ENCODE results near the gene DOK3. TPM values are rescaled to one million over a fixed set of nuclear protein-coding genes. Genes with fewer than 3 reads are reported as not detected.

Gene DOK3, protein sequence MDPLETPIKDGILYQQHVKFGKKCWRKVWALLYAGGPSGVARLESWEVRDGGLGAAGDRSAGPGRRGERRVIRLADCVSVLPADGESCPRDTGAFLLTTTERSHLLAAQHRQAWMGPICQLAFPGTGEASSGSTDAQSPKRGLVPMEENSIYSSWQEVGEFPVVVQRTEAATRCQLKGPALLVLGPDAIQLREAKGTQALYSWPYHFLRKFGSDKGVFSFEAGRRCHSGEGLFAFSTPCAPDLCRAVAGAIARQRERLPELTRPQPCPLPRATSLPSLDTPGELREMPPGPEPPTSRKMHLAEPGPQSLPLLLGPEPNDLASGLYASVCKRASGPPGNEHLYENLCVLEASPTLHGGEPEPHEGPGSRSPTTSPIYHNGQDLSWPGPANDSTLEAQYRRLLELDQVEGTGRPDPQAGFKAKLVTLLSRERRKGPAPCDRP
- total RNA-seq (ENCODE audit: low replicate concordance) = 0.99 and 1.3 TPM in 2 replicates

DNA sequence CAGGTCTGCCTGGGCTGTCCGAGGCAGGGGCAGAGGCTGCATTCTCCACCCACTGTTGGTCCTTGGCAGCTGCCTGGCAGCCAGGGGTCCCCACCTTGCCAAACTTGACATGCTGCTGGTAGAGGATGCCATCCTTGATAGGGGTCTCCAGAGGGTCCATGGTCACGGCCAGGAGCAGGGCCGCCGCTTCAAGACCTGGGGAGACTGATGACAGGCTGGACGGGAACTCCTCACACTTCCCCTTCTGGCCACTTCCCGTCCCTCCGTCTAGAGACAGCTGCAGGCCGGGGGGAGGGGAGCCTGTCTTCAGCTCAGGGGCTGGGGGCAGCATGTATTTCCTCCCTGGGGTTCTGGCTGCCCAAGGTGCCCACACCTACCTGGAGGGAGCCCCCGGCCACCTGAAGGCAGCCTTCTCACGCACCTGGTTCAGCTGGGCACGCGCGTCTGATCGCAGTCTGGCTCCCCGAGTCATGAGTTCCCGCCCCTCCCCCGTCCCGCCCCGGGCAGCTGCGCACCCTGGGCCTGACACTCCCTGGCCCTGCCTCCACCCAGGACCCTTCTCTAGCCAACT lies at the start of gene DOK3:
Gene DOK3 (minus strand): TSS at position 446 of the 571 bp plus-strand sequence. CDS start 286 bp downstream, at position 160.
- TF ChIP-seq, protein P1, sequence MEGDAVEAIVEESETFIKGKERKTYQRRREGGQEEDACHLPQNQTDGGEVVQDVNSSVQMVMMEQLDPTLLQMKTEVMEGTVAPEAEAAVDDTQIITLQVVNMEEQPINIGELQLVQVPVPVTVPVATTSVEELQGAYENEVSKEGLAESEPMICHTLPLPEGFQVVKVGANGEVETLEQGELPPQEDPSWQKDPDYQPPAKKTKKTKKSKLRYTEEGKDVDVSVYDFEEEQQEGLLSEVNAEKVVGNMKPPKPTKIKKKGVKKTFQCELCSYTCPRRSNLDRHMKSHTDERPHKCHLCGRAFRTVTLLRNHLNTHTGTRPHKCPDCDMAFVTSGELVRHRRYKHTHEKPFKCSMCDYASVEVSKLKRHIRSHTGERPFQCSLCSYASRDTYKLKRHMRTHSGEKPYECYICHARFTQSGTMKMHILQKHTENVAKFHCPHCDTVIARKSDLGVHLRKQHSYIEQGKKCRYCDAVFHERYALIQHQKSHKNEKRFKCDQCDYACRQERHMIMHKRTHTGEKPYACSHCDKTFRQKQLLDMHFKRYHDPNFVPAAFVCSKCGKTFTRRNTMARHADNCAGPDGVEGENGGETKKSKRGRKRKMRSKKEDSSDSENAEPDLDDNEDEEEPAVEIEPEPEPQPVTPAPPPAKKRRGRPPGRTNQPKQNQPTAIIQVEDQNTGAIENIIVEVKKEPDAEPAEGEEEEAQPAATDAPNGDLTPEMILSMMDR (IDR thresholded peaks at IDR 0.05; ENCODE audit: insufficient read depth, low read length) = no peak
- no peak for DNase-seq (ENCODE audit: low read depth)
- H3K4me3 ChIP-seq (ENCODE audit: low read depth, low read length) = no peak within 1 kb of the TSS

DNA sequence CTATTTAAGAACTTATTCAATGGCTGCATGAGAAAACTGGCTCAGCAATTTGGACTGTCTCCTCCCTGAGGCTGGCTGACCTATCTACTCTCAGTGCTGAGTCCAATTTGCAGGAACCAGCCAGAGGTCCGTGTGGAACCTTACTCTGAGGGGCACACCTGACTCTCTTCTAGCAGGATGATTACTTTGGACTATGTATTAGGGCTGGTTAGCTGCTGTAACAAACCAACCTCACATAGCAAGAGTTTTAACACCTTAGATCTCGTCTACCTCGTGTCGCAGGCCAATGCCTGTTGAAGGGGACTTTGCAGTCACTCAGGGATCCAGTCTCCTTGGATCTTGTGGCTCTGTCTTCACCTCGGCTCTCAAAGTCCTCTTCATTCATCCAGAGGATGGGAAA lies 48.2 kb upstream of the DOK3 start:
- no peak for DNase-seq (ENCODE audit: low read depth)
- H3K4me3 ChIP-seq (ENCODE audit: low read depth, low read length) = no peak overlapping the region
- TF ChIP-seq, protein P1 (IDR thresholded peaks at IDR 0.05; ENCODE audit: insufficient read depth, low read length) = no peak

DNA sequence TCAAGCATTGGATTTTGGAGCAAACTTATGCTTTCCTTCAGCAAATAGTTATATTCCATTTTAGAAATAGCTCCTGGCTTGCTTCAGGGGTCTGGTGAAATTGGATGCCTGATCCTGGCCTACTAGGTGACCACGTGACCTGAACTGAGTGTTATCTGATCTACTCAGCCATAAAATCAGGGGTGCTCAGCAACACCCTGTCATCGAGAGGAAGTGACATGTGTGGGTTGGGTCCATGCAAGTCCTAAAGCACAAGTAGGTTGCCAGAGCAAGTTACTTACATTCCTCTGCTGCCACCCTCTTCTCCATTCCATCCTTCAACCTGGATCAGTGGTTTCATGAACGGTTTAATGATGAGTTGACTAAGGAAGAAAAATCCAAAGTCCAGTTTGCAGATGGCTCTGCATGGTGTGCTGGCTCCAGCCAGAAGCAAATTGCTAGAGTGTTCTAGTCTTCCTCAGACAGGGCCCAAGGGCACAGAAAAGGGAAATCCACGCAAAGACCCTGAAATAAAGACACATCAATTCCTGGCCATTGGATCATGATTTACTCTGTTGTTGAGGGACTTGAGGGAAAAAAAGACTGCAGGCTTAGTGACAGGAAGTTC lies 47.5 kb upstream of the DOK3 start:
- DNase-seq (ENCODE audit: low read depth) = no peak
- H3K4me3 ChIP-seq (ENCODE audit: low read depth, low read length) = no peak overlapping the region

DNA sequence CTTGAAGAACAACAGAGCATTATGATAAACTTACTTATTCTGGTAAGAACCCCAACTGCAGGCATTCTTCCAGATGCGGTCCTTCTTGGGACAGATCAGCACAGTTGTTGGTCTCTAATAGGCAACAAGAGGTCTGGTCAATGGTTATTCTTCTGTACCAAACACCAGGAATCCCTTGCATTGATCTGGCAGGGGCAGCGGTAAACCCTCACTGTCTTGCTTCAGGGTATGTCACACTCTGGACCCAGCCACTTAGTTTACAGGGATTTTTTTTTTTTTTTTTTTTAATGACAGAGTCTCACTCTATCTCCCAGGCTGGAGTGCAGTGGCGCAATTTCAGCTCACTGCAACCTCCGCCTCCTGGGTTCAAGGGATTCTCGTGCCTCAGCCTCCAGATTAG lies 46.0 kb upstream of the DOK3 start:
- H3K4me3 ChIP-seq (ENCODE audit: low read depth, low read length) = no peak overlapping the region
- TF ChIP-seq, protein P1 (IDR thresholded peaks at IDR 0.05; ENCODE audit: insufficient read depth, low read length) = no peak
- no peak for DNase-seq (ENCODE audit: low read depth)

More for the DNA sequence above, 47.5 kb upstream of the DOK3 start:
- TF ChIP-seq, protein P1 (IDR thresholded peaks at IDR 0.05; ENCODE audit: insufficient read depth, low read length) = no peak

DNA sequence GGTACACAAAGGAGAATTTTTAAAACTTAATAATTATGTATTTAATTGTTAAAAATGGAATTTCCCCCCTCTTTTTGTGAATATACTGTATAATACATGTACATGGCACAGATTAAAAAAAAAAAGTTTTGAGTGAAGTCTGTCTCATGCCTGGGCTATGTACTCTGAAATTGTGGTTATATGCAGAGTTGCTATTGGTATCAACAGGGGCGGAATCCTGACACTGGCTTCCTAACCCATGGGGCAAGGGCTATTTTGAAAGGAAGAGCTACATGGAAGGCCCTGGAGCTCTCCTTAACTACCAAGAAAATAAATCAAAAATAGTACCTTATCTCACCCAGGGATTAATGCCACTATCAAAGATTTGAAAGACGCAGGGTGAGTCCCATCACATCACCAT lies 45.6 kb upstream of the DOK3 start:
- H3K4me3 ChIP-seq (ENCODE audit: low read depth, low read length) = no peak overlapping the region

DNA sequence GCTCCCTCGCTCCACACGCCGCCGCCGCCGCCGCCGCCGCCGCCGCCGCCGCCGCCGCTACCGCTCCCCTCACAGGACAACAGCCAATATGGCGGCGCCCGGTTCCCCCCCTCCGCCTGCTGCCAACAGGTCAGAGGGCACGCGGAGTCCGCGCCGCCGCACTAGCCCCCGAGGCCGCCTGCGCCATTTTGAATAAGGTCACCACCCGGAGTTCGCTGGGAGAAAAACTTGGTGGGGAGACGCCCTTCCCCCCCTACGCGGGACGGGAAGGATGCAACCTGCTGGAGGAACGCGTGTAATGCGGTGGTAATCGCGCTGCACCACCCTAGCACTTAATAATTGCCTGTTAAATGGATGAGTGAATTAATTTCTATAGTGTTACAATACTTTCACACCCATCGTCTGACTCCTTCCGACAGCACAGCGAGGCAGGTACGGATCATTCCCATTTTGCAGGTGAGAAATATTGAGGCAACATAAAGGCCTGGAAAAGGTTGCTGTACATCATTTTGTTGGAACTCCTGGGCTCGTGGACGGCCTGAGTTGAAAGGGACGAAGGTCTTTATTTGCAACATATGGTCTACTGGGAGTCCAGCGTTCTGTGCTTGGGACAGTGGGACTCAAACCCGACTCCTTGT lies 45.0 kb upstream of the DOK3 start, which contains the start of gene FAM193B:
Gene FAM193B (minus strand): TSS at position 90 of the 638 bp plus-strand sequence. CDS start 105 bp downstream, outside the sequence.
- TF ChIP-seq, protein P1 (IDR thresholded peaks at IDR 0.05; ENCODE audit: insufficient read depth, low read length) = peak; percentile 33
- peak within 1 kb of the TSS; percentile 82 for H3K4me3 ChIP-seq (ENCODE audit: low read depth, low read length)
- DNase-seq (ENCODE audit: low read depth) = peak; percentile 87

More for the DNA sequence above, 45.6 kb upstream of the DOK3 start:
- no peak for DNase-seq (ENCODE audit: low read depth)
- TF ChIP-seq, protein P1 (IDR thresholded peaks at IDR 0.05; ENCODE audit: insufficient read depth, low read length) = no peak
